Effector CD4-positive, alpha-beta T cell (primary cell): ENCODE measurements around the gene C14orf180.

ENCODE experiments used
- DNase-seq: peaks from one replicate; pipeline ENCODE4 v3.0.0-alpha.2; 2020

Gene C14orf180

GRCh38 chr14:104561632-104562495 is 17.7 kb upstream of the C14orf180 start:
- DNase-seq: no peak

- no peak for DNase-seq
Observed at GRCh38 chr14:104562606-104563005, 17.0 kb upstream of the C14orf180 start.

- DNase-seq: no peak
Observed at GRCh38 chr14:104563191-104563741, 16.3 kb upstream of the C14orf180 start.

- peak; percentile 60 for DNase-seq
Observed at GRCh38 chr14:104563742-104564615, 15.6 kb upstream of the C14orf180 start.

- no peak for DNase-seq
Observed at GRCh38 chr14:104564744-104565679, 14.6 kb upstream of the C14orf180 start.

GRCh38 chr14:104567141-104567956 is 12.2 kb upstream of the C14orf180 start:
- no peak for DNase-seq

GRCh38 chr14:104567957-104568225 is 11.7 kb upstream of the C14orf180 start:
- no peak for DNase-seq

- no peak for DNase-seq
Observed at GRCh38 chr14:104568620-104569019, 10.9 kb upstream of the C14orf180 start.

GRCh38 chr14:104569435-104569834 is 10.1 kb upstream of the C14orf180 start:
- DNase-seq: no peak

- DNase-seq: no peak
Observed at GRCh38 chr14:104571246-104571645, 8.3 kb upstream of the C14orf180 start.

- DNase-seq: no peak
Observed at GRCh38 chr14:104572024-104572626, 7.4 kb upstream of the C14orf180 start.

- DNase-seq: no peak
Observed at GRCh38 chr14:104572668-104573067, 6.9 kb upstream of the C14orf180 start.

GRCh38 chr14:104573930-104574329 is 5.6 kb upstream of the C14orf180 start:
- DNase-seq: no peak

- no peak for DNase-seq
Observed at GRCh38 chr14:104574536-104574935, 5.0 kb upstream of the C14orf180 start.

- no peak for DNase-seq
Observed at GRCh38 chr14:104574978-104575583, 4.5 kb upstream of the C14orf180 start.

GRCh38 chr14:104576232-104576969 is 3.2 kb upstream of the C14orf180 start:
- DNase-seq: no peak

- DNase-seq: no peak
Observed at GRCh38 chr14:104576970-104577332, 2.6 kb upstream of the C14orf180 start.

- DNase-seq: no peak
Observed at GRCh38 chr14:104577426-104577825, 2.1 kb upstream of the C14orf180 start.

GRCh38 chr14:104577847-104578301 is 1.7 kb upstream of the C14orf180 start:
- no peak for DNase-seq

GRCh38 chr14:104578321-104578720 is 1.2 kb upstream of the C14orf180 start:
- DNase-seq: no peak
